ENCODE results near the gene ROR1.

The ROR1 gene

GRCh38 chr1:63877021-63877767, 103.4 kb downstream of the ROR1 start:
- no peak for TF ChIP-seq SNAI2 (CRISPR knock-in tag; IDR thresholded peaks at IDR 0.05)
- no peak for TF ChIP-seq ZFP30 (CRISPR knock-in tag; IDR thresholded peaks at IDR 0.05)
- no peak for TF ChIP-seq CSDC2 (CRISPR knock-in tag; IDR thresholded peaks at IDR 0.05)
- no peak for TF ChIP-seq ESRRG (CRISPR knock-in tag; IDR thresholded peaks at IDR 0.05)
- no peak for ATAC-seq

DNA sequence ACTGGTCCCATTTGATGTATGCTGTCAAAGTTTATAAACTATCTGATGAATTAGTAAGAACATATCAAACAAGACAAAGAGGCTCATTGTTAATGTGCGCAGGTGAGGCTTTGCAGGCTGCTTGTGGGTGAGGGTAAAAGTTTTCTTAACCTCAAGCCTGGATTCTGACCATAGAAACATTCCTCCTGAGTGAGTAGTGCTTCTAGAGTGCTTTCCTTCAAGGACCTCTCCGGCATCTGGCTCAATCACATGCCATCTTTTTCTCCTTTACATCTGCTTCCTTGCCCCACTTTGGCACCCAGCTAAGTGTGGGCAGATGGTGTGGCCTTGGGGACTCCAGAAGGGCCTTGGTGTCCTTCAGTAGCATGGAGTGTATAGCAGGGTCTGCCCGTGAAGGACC, 104.0 kb downstream of the ROR1 start:
- TF ChIP-seq ZFP30 (CRISPR knock-in tag; IDR thresholded peaks at IDR 0.05) (no peak), ISL1 (CRISPR knock-in tag; IDR thresholded peaks at IDR 0.05) (peak; percentile 71), TCF4 (CRISPR knock-in tag; IDR thresholded peaks at IDR 0.05; ENCODE audit: borderline replicate concordance) (no peak), GLIS3 (CRISPR knock-in tag; IDR thresholded peaks at IDR 0.05) (no peak)
- peak; percentile 59 for ATAC-seq

GRCh38 chr1:63878932-63879331, 105.1 kb downstream of the ROR1 start:
- TF ChIP-seq ESRRG (CRISPR knock-in tag; IDR thresholded peaks at IDR 0.05) = no peak
- TF ChIP-seq ZNF8 (CRISPR knock-in tag; IDR thresholded peaks at IDR 0.05) = no peak
- no peak for TF ChIP-seq PPARA (CRISPR knock-in tag; IDR thresholded peaks at IDR 0.05; ENCODE audit: borderline replicate concordance)
- TF ChIP-seq, protein P1, sequence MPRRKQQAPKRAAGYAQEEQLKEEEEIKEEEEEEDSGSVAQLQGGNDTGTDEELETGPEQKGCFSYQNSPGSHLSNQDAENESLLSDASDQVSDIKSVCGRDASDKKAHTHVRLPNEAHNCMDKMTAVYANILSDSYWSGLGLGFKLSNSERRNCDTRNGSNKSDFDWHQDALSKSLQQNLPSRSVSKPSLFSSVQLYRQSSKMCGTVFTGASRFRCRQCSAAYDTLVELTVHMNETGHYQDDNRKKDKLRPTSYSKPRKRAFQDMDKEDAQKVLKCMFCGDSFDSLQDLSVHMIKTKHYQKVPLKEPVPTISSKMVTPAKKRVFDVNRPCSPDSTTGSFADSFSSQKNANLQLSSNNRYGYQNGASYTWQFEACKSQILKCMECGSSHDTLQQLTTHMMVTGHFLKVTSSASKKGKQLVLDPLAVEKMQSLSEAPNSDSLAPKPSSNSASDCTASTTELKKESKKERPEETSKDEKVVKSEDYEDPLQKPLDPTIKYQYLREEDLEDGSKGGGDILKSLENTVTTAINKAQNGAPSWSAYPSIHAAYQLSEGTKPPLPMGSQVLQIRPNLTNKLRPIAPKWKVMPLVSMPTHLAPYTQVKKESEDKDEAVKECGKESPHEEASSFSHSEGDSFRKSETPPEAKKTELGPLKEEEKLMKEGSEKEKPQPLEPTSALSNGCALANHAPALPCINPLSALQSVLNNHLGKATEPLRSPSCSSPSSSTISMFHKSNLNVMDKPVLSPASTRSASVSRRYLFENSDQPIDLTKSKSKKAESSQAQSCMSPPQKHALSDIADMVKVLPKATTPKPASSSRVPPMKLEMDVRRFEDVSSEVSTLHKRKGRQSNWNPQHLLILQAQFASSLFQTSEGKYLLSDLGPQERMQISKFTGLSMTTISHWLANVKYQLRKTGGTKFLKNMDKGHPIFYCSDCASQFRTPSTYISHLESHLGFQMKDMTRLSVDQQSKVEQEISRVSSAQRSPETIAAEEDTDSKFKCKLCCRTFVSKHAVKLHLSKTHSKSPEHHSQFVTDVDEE (CRISPR knock-in tag; IDR thresholded peaks at IDR 0.05) = no peak
- no peak for TF ChIP-seq ISL1 (CRISPR knock-in tag; IDR thresholded peaks at IDR 0.05)
- no peak for TF ChIP-seq GLIS3 (CRISPR knock-in tag; IDR thresholded peaks at IDR 0.05)
- no peak for TF ChIP-seq ZNF565 (CRISPR knock-in tag; conservative IDR thresholded peaks at IDR 0.05; ENCODE audit: low read depth)
- TF ChIP-seq CSRNP3 (CRISPR knock-in tag; IDR thresholded peaks at IDR 0.05) = no peak
- TF ChIP-seq, protein P2, sequence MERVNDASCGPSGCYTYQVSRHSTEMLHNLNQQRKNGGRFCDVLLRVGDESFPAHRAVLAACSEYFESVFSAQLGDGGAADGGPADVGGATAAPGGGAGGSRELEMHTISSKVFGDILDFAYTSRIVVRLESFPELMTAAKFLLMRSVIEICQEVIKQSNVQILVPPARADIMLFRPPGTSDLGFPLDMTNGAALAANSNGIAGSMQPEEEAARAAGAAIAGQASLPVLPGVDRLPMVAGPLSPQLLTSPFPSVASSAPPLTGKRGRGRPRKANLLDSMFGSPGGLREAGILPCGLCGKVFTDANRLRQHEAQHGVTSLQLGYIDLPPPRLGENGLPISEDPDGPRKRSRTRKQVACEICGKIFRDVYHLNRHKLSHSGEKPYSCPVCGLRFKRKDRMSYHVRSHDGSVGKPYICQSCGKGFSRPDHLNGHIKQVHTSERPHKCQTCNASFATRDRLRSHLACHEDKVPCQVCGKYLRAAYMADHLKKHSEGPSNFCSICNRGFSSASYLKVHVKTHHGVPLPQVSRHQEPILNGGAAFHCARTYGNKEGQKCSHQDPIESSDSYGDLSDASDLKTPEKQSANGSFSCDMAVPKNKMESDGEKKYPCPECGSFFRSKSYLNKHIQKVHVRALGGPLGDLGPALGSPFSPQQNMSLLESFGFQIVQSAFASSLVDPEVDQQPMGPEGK (CRISPR knock-in tag; IDR thresholded peaks at IDR 0.05; ENCODE audit: borderline replicate concordance) = no peak
- no peak for TF ChIP-seq POU6F1 (CRISPR knock-in tag; IDR thresholded peaks at IDR 0.05; ENCODE audit: borderline replicate concordance, low read depth)
- no peak for ATAC-seq

GRCh38 chr1:63880958-63881576, 107.2 kb downstream of the ROR1 start:
- TF ChIP-seq ZFP30 (CRISPR knock-in tag; IDR thresholded peaks at IDR 0.05) (no peak), ESRRG (CRISPR knock-in tag; IDR thresholded peaks at IDR 0.05) (no peak), CSRNP3 (CRISPR knock-in tag; IDR thresholded peaks at IDR 0.05) (no peak), OSR1 (CRISPR knock-in tag; IDR thresholded peaks at IDR 0.05) (no peak), GLIS3 (CRISPR knock-in tag; IDR thresholded peaks at IDR 0.05) (no peak), RARB (CRISPR knock-in tag; IDR thresholded peaks at IDR 0.05) (no peak), BACH2 (CRISPR knock-in tag; IDR thresholded peaks at IDR 0.05; ENCODE audit: borderline replicate concordance) (no peak), ZC3H10 (CRISPR knock-in tag; IDR thresholded peaks at IDR 0.05) (no peak), ZNF8 (CRISPR knock-in tag; IDR thresholded peaks at IDR 0.05) (no peak), ZNF565 (CRISPR knock-in tag; conservative IDR thresholded peaks at IDR 0.05; ENCODE audit: low read depth) (no peak), TCF4 (CRISPR knock-in tag; IDR thresholded peaks at IDR 0.05; ENCODE audit: borderline replicate concordance) (no peak), CREB5 (CRISPR knock-in tag; IDR thresholded peaks at IDR 0.05; ENCODE audit: low read depth) (no peak), CSDC2 (CRISPR knock-in tag; IDR thresholded peaks at IDR 0.05) (no peak), TOX (CRISPR knock-in tag; IDR thresholded peaks at IDR 0.05; ENCODE audit: borderline replicate concordance) (no peak), ARNTL (CRISPR knock-in tag; IDR thresholded peaks at IDR 0.05; ENCODE audit: borderline replicate concordance, low read depth) (no peak), POU6F1 (CRISPR knock-in tag; IDR thresholded peaks at IDR 0.05; ENCODE audit: borderline replicate concordance, low read depth) (no peak), SNAI2 (CRISPR knock-in tag; IDR thresholded peaks at IDR 0.05) (no peak)
- no peak for ATAC-seq

Measured in SK-N-SH treated with all-trans-retinoic acid at 6 μM for 48 hours (cell line).